Eye (tissue), 1 donor: Measurements from ENCODE around the gene CYB5B.

Experiments
- DNase-seq: peaks from one replicate; pipeline ENCODE4 v3.0.0-alpha.2; 2015

Gene CYB5B

GRCh38 chr16:69448470-69449193 lies 24.2 kb downstream of the CYB5B start:
- no peak for DNase-seq

GRCh38 chr16:69451166-69451565 lies 26.7 kb downstream of the CYB5B start:
- DNase-seq, result no peak

GRCh38 chr16:69453936-69454335 lies 29.5 kb downstream of the CYB5B start:
- DNase-seq, result no peak

GRCh38 chr16:69463876-69464275 lies 39.5 kb downstream of the CYB5B start:
- DNase-seq, result no peak

- DNase-seq, result no peak
Measured at GRCh38 chr16:69465083-69465721, 40.8 kb downstream of the CYB5B start.

- no peak for DNase-seq
Measured at GRCh38 chr16:69465881-69466280, 41.5 kb downstream of the CYB5B start.

GRCh38 chr16:69466547-69466946 lies 42.1 kb downstream of the CYB5B start:
- no peak for DNase-seq

- no peak for DNase-seq
Measured at GRCh38 chr16:69467080-69467479, 42.7 kb downstream of the CYB5B start.

- DNase-seq, result no peak
Measured at GRCh38 chr16:69467531-69468204, 43.2 kb downstream of the CYB5B start.

GRCh38 chr16:69469807-69470561 lies 45.6 kb downstream of the CYB5B start:
- DNase-seq, result no peak

GRCh38 chr16:69471121-69471520 lies 46.7 kb downstream of the CYB5B start:
- DNase-seq, result no peak

GRCh38 chr16:69474408-69474807 lies 50.0 kb downstream of the CYB5B start:
- DNase-seq, result no peak

- no peak for DNase-seq
Measured at GRCh38 chr16:69476920-69477443, 52.6 kb downstream of the CYB5B start.

- DNase-seq, result no peak
Measured at GRCh38 chr16:69477546-69477945, 53.1 kb downstream of the CYB5B start.

- no peak for DNase-seq
Measured at GRCh38 chr16:69478685-69479084, 54.3 kb downstream of the CYB5B start.

- DNase-seq, result no peak
Measured at GRCh38 chr16:69479775-69480174, 55.4 kb downstream of the CYB5B start.

GRCh38 chr16:69481901-69482341 lies 57.5 kb downstream of the CYB5B start:
- DNase-seq, result peak; percentile 24

GRCh38 chr16:69482410-69482991 lies 58.1 kb downstream of the CYB5B start:
- peak; percentile 76 for DNase-seq

- DNase-seq, result peak; percentile 16
Measured at GRCh38 chr16:69483611-69484010, 59.2 kb downstream of the CYB5B start.

GRCh38 chr16:69485361-69485760 lies 60.9 kb downstream of the CYB5B start:
- DNase-seq, result no peak

- no peak for DNase-seq
Measured at GRCh38 chr16:69485816-69486215, 61.4 kb downstream of the CYB5B start.

- DNase-seq, result no peak
Measured at GRCh38 chr16:69486272-69486671, 61.9 kb downstream of the CYB5B start.

GRCh38 chr16:69486724-69487123 lies 62.3 kb downstream of the CYB5B start:
- DNase-seq, result no peak
